Esophagus squamous epithelium (tissue), 5 donors: Measurements from ENCODE around the gene TAGAP. TPM values are rescaled to one million over a fixed set of nuclear protein-coding genes. Genes with fewer than 3 reads are reported as not detected.

Source experiments
- DNase-seq: peaks from one replicate; lab custom pipeline; 2025; lab: John Stamatoyannopoulos, UW
- H3K27ac ChIP-seq, 4 donors: fragments of 200-600 bp; sonication (generic); one replicate each; pipeline ENCODE4 v1.5.1; 2016 to 2019; ENCODE audit warnings: mild to moderate bottlenecking in 1 of 4
- H3K27me3 ChIP-seq, 4 donors: fragments of 200-600 bp; sonication (generic); 1 replicate in 3 of 4; 2 replicates in 1 of 4; pipeline versions ENCODE4 v1.5.1 to v1.6.0; 2017 to 2021; ENCODE audit warnings: antibody characterized with exemption in 1 of 4
- H3K36me3 ChIP-seq, 3 donors: fragments of 200-600 bp; sonication (generic); one replicate each; pipeline ENCODE4 v1.5.1; 2016 to 2019
- H3K4me1 ChIP-seq, 3 donors: fragments of 200-600 bp; sonication (generic); one replicate each; pipeline ENCODE4 v1.5.1; 2017 to 2019
- H3K4me3 ChIP-seq, 4 donors: fragments of 200-600 bp; sonication (generic); 1 replicate in 3 of 4; 2 replicates in 1 of 4; pipeline ENCODE4 v1.5.1; 2016 to 2019; ENCODE audit warnings: mild to moderate bottlenecking in 2 of 4, moderate library complexity in 1 of 4
- H3K9me3 ChIP-seq, 3 donors: fragments of 200-600 bp; sonication (generic); one replicate each; pipeline ENCODE4 v1.5.1; 2016 to 2019
- POLR2A ChIP-seq, 4 donors: fragments of 450-650 bp; IDR thresholded peaks; one replicate each; pipeline ENCODE4 v1.6.1; 2017; ENCODE audit warnings: antibody characterized with exemption in 4 of 4, mild to moderate bottlenecking in 4 of 4, moderate library complexity in 3 of 4
- WGBS, 2 donors: methylation state at CpG; one replicate each; pipeline ENCODE4 v1.1.5; 2018; 5-methylcytosine and 5-hydroxymethylcytosine counted together
- intact Hi-C: fragments of 100-400 bp; cut with DNase I; formaldehyde crosslinking; loops from one replicate; pipeline ENCODE4 v1.15.0; 2022
- total RNA-seq, 4 donors: library from RNA; depleted of rRNA; stranded (reverse); fragments of >200 nt; gene quantifications; one replicate each; pipeline ENCODE4 v1.1.0, GENCODE V29; 2016
- TF ChIP-seq, protein P1 (sequence below), 6 experiments: fragments of 450-650 bp in 4 of 6; fragments of 200-600 bp in 2 of 6; sonication (generic) in 2 of 6; IDR thresholded peaks; one replicate each; pipeline ENCODE4 v1.5.1; 2016 to 2019; ENCODE audit warnings: antibody characterized with exemption in 6 of 6, mild to moderate bottlenecking in 4 of 6, moderate library complexity in 4 of 6
- donor health status: DM: yes; HTN: yes; CAD: no.

The TAGAP gene
- total RNA-seq, 4 donors from 2014 or later = 0.83 to 3.6 (median 2.4) TPM

DNA sequence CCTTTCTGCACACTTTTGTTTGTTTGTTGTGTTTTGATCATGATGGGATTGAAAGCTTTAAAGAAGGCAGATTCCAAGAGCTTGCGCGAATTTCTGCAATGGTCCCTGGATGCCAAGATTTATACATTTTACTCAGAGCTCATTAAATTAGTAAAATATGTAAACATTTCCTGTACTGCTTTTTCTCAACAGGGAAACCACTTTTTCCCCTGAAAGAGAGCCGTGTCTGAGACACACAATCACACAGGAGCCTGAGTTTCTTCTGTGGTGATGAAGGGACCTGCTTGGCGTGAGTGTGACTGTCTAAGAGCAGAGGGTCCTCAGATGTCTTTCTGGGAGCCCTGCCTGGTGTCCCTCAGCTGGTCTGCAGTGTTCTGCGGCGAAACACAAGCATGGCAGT lies 12.1 kb upstream of the TAGAP start:
- no peaks in the 10 kb centered on the region for H3K9me3 ChIP-seq
- WGBS, 2 donors = 67 to 68% methylated on average over 6 of the region's 6 CpGs
- peaks cover 0 to 5% (median 0%) of the 10 kb centered on the region in 3 donors for H3K4me1 ChIP-seq
- no peak for DNase-seq
- H3K27me3 ChIP-seq = peaks cover 0 to 15% (median 0%) of the 10 kb centered on the region in 4 donors
- no peak for TF ChIP-seq POLR2A (IDR thresholded peaks at IDR 0.05)
- TF ChIP-seq, protein P1, sequence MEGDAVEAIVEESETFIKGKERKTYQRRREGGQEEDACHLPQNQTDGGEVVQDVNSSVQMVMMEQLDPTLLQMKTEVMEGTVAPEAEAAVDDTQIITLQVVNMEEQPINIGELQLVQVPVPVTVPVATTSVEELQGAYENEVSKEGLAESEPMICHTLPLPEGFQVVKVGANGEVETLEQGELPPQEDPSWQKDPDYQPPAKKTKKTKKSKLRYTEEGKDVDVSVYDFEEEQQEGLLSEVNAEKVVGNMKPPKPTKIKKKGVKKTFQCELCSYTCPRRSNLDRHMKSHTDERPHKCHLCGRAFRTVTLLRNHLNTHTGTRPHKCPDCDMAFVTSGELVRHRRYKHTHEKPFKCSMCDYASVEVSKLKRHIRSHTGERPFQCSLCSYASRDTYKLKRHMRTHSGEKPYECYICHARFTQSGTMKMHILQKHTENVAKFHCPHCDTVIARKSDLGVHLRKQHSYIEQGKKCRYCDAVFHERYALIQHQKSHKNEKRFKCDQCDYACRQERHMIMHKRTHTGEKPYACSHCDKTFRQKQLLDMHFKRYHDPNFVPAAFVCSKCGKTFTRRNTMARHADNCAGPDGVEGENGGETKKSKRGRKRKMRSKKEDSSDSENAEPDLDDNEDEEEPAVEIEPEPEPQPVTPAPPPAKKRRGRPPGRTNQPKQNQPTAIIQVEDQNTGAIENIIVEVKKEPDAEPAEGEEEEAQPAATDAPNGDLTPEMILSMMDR (IDR thresholded peaks at IDR 0.05) = no peak
- H3K4me3 ChIP-seq = no peak overlapping the region
- no peaks in the 10 kb centered on the region for H3K36me3 ChIP-seq
- intact Hi-C loops = no loop called here
- H3K27ac ChIP-seq = no peak overlapping the region

DNA sequence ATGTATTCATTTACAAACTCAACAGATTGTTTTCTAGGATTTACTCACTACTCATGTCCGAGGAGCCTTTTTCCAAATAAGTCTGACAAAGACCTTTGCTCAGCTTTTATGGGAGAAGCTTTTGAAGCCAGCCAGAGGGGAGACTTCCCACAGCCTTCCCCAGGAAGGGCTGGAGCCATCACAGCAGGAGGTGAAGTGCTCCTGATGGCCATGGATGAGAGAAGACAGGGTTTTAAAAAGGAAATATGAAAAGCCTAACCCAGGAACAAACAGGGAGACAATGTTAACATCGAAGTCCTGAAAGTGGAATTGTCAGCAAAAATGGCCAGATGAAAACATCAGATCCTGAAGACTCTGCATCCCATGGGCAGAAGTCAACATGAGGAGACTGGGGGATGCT lies 11.6 kb upstream of the TAGAP start:
- WGBS, 2 donors = 23 to 52% methylated on average over 2 of the region's 2 CpGs
- Histone ChIP-seq H3K9me3 (no peaks in the 10 kb centered on the region), H3K27ac (no peak overlapping the region), H3K27me3 (peaks cover 0 to 10% (median 0%) of the 10 kb centered on the region in 4 donors), H3K4me1 (peaks cover 0 to 5% (median 0%) of the 10 kb centered on the region in 3 donors), H3K4me3 (no peak overlapping the region), H3K36me3 (no peaks in the 10 kb centered on the region)
- DNase-seq = no peak
- TF ChIP-seq POLR2A (IDR thresholded peaks at IDR 0.05) = no peak
- TF ChIP-seq, protein P1 (IDR thresholded peaks at IDR 0.05) = no peak
- intact Hi-C loops = no loop called here

DNA sequence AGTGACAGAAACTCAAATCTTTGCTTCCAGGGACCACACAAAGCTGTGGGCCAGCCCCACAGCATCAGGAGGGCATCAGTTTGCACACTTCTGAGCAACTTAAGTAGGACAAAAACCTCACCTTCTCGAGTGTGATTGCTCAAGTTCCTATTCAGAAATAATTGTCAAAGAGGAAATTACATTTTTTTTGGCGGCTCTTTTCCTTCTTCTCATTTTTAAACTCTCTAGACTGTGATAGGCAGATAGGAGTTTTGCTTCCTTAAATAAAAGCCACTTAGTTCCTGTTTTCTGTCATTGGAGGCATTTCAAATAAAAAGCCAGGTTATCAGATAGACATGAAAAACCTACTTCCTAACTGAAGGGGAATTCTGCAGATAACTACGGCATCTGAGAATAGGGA lies 11.2 kb upstream of the TAGAP start:
- TF ChIP-seq POLR2A (IDR thresholded peaks at IDR 0.05) = no peak
- TF ChIP-seq, protein P1 (IDR thresholded peaks at IDR 0.05) = no peak
- DNase-seq = no peak
- peaks cover 0 to 5% (median 0%) of the 10 kb centered on the region in 3 donors for H3K4me1 ChIP-seq
- H3K27me3 ChIP-seq = peaks cover 0 to 8% (median 0%) of the 10 kb centered on the region in 4 donors
- WGBS, 2 donors = 39 to 51% methylated on average over 3 of the region's 3 CpGs
- H3K27ac ChIP-seq = peak overlapping the region in 1 of 4 donors; percentile 9
- intact Hi-C loops = no loop called here
- no peaks in the 10 kb centered on the region for H3K36me3 ChIP-seq
- no peaks in the 10 kb centered on the region for H3K9me3 ChIP-seq
- H3K4me3 ChIP-seq = no peak overlapping the region

DNA sequence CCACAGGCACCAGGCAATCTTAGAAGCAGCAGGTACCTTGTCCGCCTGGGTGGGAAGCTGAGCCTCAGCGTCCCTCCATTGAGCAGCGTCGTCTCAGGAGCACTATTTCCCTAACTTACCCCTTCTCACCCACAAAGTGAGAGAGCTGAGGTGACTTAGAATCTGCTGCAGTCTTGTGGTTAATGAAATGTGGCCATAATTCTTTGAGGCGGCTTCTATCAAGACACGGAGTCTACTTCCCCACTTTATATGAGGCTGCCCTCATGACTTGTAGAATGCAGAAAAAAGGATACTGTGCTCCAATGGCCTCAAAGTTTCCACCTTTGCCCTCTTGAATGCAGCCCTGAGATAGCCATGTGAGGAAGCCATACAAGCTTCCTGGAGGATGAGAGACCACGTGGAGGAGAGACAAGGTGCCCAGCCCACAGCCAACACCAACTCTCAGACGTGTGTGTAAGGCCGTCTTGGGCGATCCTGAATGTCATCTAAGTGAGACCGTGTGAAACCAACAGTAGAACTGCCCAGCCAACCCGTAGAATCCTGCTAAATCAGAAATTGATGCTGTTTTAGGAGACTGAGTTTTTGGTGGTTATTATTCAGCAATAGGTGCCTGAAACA lies 9.1 kb upstream of the TAGAP start:
- TF ChIP-seq POLR2A (IDR thresholded peaks at IDR 0.05) = no peak
- TF ChIP-seq, protein P1 (IDR thresholded peaks at IDR 0.05) = no peak
- no peaks in the 10 kb centered on the region for H3K9me3 ChIP-seq
- 78 to 81% methylated on average over 12 of the region's 12 CpGs for WGBS, 2 donors
- H3K36me3 ChIP-seq = no peaks in the 10 kb centered on the region
- peaks cover 0 to 8% (median 0%) of the 10 kb centered on the region in 4 donors for H3K27me3 ChIP-seq
- H3K4me1 ChIP-seq = peaks cover 0 to 5% (median 0%) of the 10 kb centered on the region in 3 donors
- no peak overlapping the region for H3K27ac ChIP-seq
- intact Hi-C loops = no loop called here
- no peak for DNase-seq
- H3K4me3 ChIP-seq = no peak overlapping the region

DNA sequence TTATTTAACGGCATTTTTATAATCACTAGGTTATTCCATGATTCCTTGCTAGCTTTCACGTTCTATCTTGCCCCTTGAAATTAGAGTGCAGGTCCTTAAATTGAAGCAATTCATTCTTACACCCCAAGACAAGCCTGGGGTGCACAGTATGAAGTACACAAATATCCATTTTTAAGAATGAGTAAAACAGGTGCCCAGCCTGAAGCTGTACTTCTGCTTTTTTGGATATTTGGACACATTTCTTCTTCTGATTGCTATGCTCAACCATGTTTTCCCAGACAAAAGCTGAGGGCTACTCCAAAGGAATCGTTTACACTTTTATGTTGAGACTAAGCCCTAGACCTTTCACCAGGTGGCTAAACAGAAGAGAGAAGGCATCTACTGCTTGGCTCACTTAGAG lies 7.9 kb upstream of the TAGAP start:
- Histone ChIP-seq H3K4me3 (no peak overlapping the region), H3K9me3 (no peaks in the 10 kb centered on the region), H3K36me3 (no peaks in the 10 kb centered on the region), H3K27me3 (peaks cover 0 to 8% (median 0%) of the 10 kb centered on the region in 4 donors), H3K27ac (no peak overlapping the region), H3K4me1 (peaks cover 0 to 5% (median 0%) of the 10 kb centered on the region in 3 donors)
- TF ChIP-seq, protein P1 (IDR thresholded peaks at IDR 0.05) = no peak
- TF ChIP-seq POLR2A (IDR thresholded peaks at IDR 0.05) = no peak
- no peak for DNase-seq
- WGBS, 2 donors = 41 to 55% methylated on average over 3 of the region's 3 CpGs
- intact Hi-C loops = no loop called here
